Measurements from ENCODE around the gene SCN4A.

SCN4A gene

GRCh38 chr17:63955232-63955631, 17.5 kb downstream of the SCN4A start:
- no peak for DNase-seq (ENCODE audit: low spot score)

GRCh38 chr17:63954402-63955063, 18.2 kb downstream of the SCN4A start:
- no peak for DNase-seq (ENCODE audit: low spot score)

- no peak for DNase-seq (ENCODE audit: low spot score)
Measured at GRCh38 chr17:63950940-63951907, 21.5 kb downstream of the SCN4A start.

GRCh38 chr17:63949576-63950250, 23.0 kb downstream of the SCN4A start:
- DNase-seq (ENCODE audit: low spot score): no peak

GRCh38 chr17:63948521-63948920, 24.2 kb downstream of the SCN4A start:
- no peak for DNase-seq (ENCODE audit: low spot score)

GRCh38 chr17:63947711-63948330, 24.9 kb downstream of the SCN4A start:
- no peak for DNase-seq (ENCODE audit: low spot score)

- DNase-seq (ENCODE audit: low spot score): peak; percentile 72
Measured at GRCh38 chr17:63946440-63947363, 26.0 kb downstream of the SCN4A start.

- DNase-seq (ENCODE audit: low spot score): no peak
Measured at GRCh38 chr17:63945784-63946439, 26.8 kb downstream of the SCN4A start.

GRCh38 chr17:63944736-63945499, 27.8 kb downstream of the SCN4A start:
- DNase-seq (ENCODE audit: low spot score): no peak

- DNase-seq (ENCODE audit: low spot score): no peak
Measured at GRCh38 chr17:63943745-63944144, 29.0 kb downstream of the SCN4A start.

GRCh38 chr17:63942309-63942985, 30.3 kb downstream of the SCN4A start:
- no peak for DNase-seq (ENCODE audit: low spot score)

- no peak for DNase-seq (ENCODE audit: low spot score)
Measured at GRCh38 chr17:63941751-63942150, 31.0 kb downstream of the SCN4A start.

GRCh38 chr17:63941162-63941561, 31.6 kb downstream of the SCN4A start:
- no peak for DNase-seq (ENCODE audit: low spot score)

GRCh38 chr17:63940584-63940983, 32.1 kb downstream of the SCN4A start:
- no peak for DNase-seq (ENCODE audit: low spot score)

GRCh38 chr17:63939884-63940283, 32.8 kb downstream of the SCN4A start:
- DNase-seq (ENCODE audit: low spot score): no peak

- no peak for DNase-seq (ENCODE audit: low spot score)
Measured at GRCh38 chr17:63939401-63939800, 33.3 kb downstream of the SCN4A start.

- DNase-seq (ENCODE audit: low spot score): no peak
Measured at GRCh38 chr17:63937920-63938319, 34.8 kb downstream of the SCN4A start.

- no peak for DNase-seq (ENCODE audit: low spot score)
Measured at GRCh38 chr17:63937319-63937718, 35.4 kb downstream of the SCN4A start.

All from activated CD4-positive, alpha-beta T cell treated with anti-CD3 and anti-CD28 coated beads, Interleukin-2, Interleukin-4, amounts not matched to agents 100 ng/mL and 50 ng/mL, durations not matched to agents 16 hours and 8 hours (primary cell).